HG02571 (cell line): ENCODE data around the gene ASAH2.
"Not testable (repeated sequence)": the region's sequence is repeated elsewhere in the genome, so short reads cannot be mapped to it uniquely, and the experiment has no call there.

ENCODE experiments used
- ATAC-seq: cut with Tn5 transposase; IDR thresholded peaks from one replicate; pipeline ENCODE4 v1.9.1; 2021; ENCODE audit warnings: mild to moderate bottlenecking, moderate library complexity; ENCODE audit not compliant: unreplicated experiment

Gene ASAH2

DNA sequence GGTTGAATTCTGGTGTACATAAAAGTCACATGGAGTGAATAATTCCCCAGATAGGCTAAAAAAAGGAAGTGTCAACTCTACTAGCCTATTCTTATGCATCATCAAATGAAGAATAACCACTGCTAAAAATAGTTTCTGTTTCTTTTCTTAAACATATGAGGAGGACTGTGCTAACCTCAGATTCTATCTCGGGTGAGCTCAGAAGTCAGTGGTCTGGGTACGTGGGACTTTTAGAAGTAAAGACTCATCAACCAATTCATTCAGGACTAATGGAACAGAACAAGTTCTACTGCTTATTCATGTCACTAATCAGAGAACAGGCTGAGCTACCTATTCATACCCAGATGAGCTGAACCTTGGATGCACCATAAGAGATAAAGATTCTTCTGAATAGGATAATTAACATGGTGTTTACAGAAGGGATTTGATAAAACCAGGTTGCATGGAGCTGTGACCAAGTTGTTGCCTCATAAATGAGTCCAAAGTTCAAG is 9.5 kb upstream of the ASAH2 start:
- peak; percentile 98 for ATAC-seq

GRCh38 chr10:50254479-50254878 is 3.2 kb upstream of the ASAH2 start:
- no peak for ATAC-seq

GRCh38 chr10:50250096-50250854 is 1.0 kb downstream of the ASAH2 start:
- ATAC-seq, result no peak

DNA sequence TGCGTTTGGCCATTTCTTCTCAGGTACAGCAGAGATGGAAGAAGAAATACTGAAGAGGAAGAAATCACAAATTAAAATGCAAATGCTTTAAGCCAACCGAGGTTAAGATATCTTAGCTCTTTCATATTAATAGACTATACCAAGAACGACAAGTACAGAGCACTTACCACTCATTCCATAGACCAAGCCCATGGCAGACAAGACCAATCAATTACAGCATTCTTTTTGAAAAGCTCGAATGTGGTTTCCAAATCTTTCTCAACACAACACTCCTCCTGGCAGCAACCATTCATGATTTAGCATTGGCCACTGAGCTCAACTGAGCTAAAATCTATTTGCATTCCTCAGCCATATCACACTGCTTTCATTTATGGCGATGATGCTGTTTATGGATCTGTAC is 2.7 kb downstream of the ASAH2 start:
- ATAC-seq, result no peak

DNA sequence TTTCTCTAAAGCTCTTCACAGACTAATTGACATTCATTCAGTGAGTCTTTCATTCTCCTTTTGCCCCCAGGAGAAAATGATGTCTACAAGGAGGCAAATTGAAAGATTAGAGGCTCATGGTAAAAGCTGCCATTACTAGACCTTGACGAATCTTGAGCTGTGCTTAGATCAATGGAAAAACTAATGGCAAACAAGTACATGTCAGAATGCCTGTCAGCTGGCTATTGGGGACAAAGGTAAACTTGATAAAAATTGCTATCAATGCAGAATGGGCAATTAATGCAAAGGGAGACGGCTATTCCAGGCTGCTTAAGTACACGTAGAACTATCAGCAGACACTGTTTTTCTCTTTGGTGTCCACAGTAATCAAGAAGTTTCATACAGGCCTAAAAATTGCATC is 3.3 kb downstream of the ASAH2 start:
- no peak for ATAC-seq

DNA sequence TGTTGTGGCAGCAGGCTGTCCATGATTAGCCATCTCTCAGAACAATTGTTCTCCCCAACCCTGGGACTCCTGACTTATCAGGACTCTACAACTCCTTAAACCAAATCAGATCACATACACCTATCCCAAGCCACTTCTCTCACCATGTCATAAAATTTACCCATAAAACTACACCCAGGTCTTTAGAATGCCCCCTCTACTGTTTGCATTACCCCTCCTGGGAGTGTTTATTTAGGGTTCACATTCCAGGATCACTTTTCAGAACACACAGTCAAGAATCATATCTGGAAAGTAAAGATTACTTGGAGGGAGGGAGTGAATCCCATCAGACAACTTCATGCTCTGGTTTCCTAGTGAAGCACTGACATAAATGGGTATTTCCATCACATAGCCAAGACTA is 7.1 kb downstream of the ASAH2 start:
- ATAC-seq, result no peak

DNA sequence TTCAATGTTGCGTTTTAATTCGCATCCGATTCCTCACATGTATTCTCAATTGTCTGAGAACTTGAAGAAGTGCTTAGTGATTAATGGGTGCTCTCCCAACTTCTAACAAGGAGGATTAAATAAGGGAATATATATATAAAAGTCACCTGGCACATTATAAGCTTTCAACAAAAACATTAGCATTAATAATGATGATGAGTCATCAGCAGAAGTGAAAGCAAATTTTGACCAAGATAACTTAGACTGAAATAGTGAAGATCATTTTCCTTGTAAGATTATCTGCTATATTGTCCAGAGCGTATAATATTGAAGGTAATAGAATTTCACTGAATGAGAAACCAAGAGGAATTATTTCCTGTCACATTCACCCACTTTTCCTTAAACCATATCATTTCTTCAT is 8.5 kb downstream of the ASAH2 start:
- ATAC-seq, result no peak

DNA sequence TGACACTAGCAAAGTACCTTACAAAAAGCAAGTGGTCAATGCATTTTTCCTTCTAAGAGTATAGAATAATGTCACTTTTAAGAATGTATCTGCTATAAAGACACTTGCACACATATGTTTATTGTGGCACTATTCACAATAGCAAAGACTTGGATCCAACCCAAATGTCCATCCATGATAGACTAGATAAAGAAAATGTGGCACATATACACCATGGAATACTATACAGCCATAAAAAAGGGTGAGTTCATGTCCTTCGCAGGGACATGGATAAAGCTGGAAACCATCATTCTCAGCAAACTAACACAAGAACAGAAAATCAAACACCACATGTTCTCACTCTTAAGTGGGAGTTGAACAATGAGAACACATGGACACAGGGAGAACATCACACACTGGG is 9.8 kb downstream of the ASAH2 start:
- not testable (repeated sequence) for ATAC-seq

- no peak for ATAC-seq
Observed at GRCh38 chr10:50234486-50234885, 16.8 kb downstream of the ASAH2 start.

DNA sequence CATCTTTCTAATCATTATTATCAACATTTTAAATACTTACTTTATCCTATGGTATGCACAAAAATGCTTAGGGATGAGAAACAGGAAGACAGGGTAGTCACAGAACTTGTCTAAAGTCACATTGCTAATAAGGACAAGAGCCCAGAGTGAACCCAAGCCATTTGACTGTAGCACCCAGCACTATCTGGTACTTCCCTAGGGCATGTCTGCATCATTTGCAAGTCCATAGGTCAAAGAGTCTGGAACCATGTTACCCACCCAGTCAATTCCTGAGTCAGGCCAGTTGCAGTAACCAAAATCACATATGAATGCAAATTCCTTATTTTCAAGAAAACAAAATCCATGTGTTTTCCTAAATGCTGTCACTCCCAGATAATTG is 19.1 kb downstream of the ASAH2 start:
- ATAC-seq, result no peak

- ATAC-seq, result no peak
Observed at GRCh38 chr10:50231515-50232260, 19.6 kb downstream of the ASAH2 start.

- ATAC-seq, result no peak
Observed at GRCh38 chr10:50229460-50229859, 21.9 kb downstream of the ASAH2 start.

DNA sequence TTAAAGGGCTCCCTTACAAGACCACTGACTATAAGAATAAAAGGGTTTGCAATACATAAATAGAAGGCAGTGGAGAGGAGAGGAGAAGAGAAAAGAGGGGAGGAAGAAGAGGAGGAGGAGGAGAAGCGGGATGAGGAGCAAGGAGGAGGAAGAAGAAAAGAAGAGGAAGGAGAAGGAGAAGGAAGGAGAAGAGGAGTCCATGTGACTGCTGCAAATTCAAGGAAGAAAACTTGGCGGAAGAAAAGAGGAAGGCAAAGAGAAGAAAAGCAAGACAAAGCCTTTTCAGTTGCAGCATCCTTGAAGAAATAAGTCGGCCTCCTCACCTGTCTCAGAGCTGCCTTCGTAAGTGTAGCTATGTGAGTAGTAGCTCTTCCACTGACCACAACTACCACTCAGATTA is 22.6 kb downstream of the ASAH2 start:
- no peak for ATAC-seq

GRCh38 chr10:50226610-50227009 is 24.7 kb downstream of the ASAH2 start:
- no peak for ATAC-seq

DNA sequence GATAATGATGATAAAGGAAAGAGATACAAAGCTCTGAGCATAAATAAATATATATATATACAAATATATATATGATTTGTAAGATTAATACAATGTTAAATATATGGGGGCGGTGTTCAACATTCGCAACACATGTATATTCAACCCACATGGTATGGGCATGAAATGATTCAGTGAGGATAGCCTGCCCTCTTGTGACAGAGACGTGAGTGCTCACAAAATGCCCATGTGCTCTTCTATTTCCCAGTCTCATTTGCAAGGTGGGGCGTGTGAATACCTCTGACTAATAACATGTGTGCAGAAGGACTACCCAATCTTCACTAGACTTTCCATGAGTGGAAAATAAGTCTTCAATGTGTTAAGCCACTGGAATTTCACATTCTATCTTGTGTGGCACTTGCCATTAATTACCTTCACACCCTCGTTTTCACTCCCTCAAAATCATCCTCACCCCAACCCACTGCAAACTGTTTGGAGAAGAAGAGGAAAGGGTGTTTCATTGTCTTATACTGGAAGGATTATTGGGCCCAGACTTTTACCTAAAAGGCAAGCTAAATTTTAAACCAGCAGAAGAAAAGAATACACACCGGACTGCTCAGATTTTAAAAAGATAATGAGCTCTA is 26.9 kb downstream of the ASAH2 start:
- ATAC-seq, result peak; percentile 92

- no peak for ATAC-seq
Observed at GRCh38 chr10:50222199-50222598, 29.1 kb downstream of the ASAH2 start.

- no peak for ATAC-seq
Observed at GRCh38 chr10:50221470-50221869, 29.8 kb downstream of the ASAH2 start.

GRCh38 chr10:50219646-50220045 is 31.7 kb downstream of the ASAH2 start:
- no peak for ATAC-seq

DNA sequence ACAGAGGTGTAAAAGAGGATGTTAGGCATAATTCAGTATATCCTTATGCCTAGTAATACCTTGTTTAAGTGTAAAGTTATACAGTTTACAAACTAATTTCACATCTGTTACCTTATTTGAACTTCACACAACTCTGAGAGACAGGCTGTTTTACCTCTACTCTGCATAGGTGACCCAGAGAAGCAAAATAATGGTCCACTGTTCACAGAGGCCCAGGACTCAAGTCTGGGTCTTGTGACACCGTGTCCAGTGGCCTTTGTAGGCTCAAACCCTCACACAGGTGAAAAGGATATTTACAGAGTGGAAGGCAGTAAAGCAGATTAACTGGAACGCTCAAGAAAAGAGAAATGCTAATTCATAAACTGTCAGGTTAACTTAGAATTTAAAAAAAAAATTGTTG is 32.1 kb downstream of the ASAH2 start:
- no peak for ATAC-seq

GRCh38 chr10:50216894-50217293 is 34.4 kb downstream of the ASAH2 start:
- no peak for ATAC-seq

GRCh38 chr10:50216418-50216817 is 34.9 kb downstream of the ASAH2 start:
- no peak for ATAC-seq

- ATAC-seq, result no peak
Observed at GRCh38 chr10:50211670-50212069, 39.6 kb downstream of the ASAH2 start.
